Neural progenitor cell (in vitro differentiated cells): ENCODE results near the gene PIK3R3. TPM values are rescaled to one million over a fixed set of nuclear protein-coding genes. Genes with fewer than 3 reads are reported as not detected.

Experiments
- DNase-seq: peaks from one replicate; pipeline ENCODE4 v3.0.0-alpha.2; 2016; ENCODE audit warnings: low spot score
- H2AFZ ChIP-seq: fragments of 200-600 bp; sonication (generic); replicated peaks from 2 replicates; pipeline ENCODE4 v1.6.1; 2016; ENCODE audit warnings: antibody characterized with exemption
- H3F3A ChIP-seq: fragments of 200-600 bp; sonication (generic); 2 replicates; pipeline ENCODE4 v1.6.1; 2016; ENCODE audit warnings: antibody characterized with exemption, low read depth
- H3K27ac ChIP-seq: fragments of 200-600 bp; sonication (generic); 2 replicates; pipeline ENCODE4 v1.5.1; 2016; ENCODE audit warnings: mild to moderate bottlenecking
- H3K27me3 ChIP-seq: fragments of 200-600 bp; sonication (generic); 2 replicates; pipeline ENCODE4 v1.6.1; 2016; ENCODE audit warnings: mild to moderate bottlenecking, moderate library complexity
- H3K36me3 ChIP-seq: fragments of 200-600 bp; sonication (generic); 2 replicates; pipeline ENCODE4 v1.5.1; 2016
- H3K4me1 ChIP-seq: fragments of 200-600 bp; sonication (generic); 2 replicates; pipeline ENCODE4 v1.6.1; 2016; ENCODE audit warnings: mixed run types
- H3K4me2 ChIP-seq: fragments of 200-600 bp; sonication (generic); 2 replicates; pipeline ENCODE4 v1.6.1; 2016
- H3K4me3 ChIP-seq: fragments of 200-600 bp; sonication (generic); 2 replicates; pipeline ENCODE4 v1.5.1; 2016
- H3K79me2 ChIP-seq: fragments of 200-600 bp; sonication (generic); 2 replicates; pipeline ENCODE4 v1.6.1; 2016; ENCODE audit warnings: low read depth
- H3K9ac ChIP-seq: fragments of 200-600 bp; sonication (generic); 2 replicates; pipeline ENCODE4 v1.6.1; 2016
- H3K9me3 ChIP-seq: fragments of 200-600 bp; sonication (generic); 2 replicates; pipeline ENCODE4 v1.5.1; 2016; ENCODE audit warnings: low read depth
- H4K20me1 ChIP-seq: fragments of 200-600 bp; sonication (generic); 2 replicates; pipeline ENCODE4 v1.6.1; 2016; ENCODE audit warnings: low read depth
- H3K27ac Mint-ChIP-seq: 3 replicates; pipeline ENCODE4 v1.8.0; 2021; ENCODE audit warnings: mixed read lengths
- H3K27me3 Mint-ChIP-seq: 2 replicates; pipeline ENCODE4 v1.8.0; 2022; ENCODE audit warnings: low read depth, mild to moderate bottlenecking, inconsistent platforms, moderate library complexity, mixed read lengths; ENCODE audit not compliant: insufficient read depth
- H3K36me3 Mint-ChIP-seq: 3 replicates; pipeline ENCODE4 v1.8.0; 2021; ENCODE audit warnings: mixed read lengths
- H3K4me1 Mint-ChIP-seq: 3 replicates; pipeline ENCODE4 v1.8.0; 2021; ENCODE audit warnings: mixed read lengths
- H3K4me3 Mint-ChIP-seq: 3 replicates; pipeline ENCODE4 v1.8.0; 2021; ENCODE audit warnings: mild to moderate bottlenecking, moderate library complexity, mixed read lengths
- H3K9me3 Mint-ChIP-seq: 3 replicates; pipeline ENCODE4 v1.8.0; 2020; ENCODE audit warnings: mixed read lengths
- EZH2 ChIP-seq: fragments of 200-600 bp; sonication (generic); IDR thresholded peaks from 2 replicates; pipeline ENCODE4 v1.6.1; 2017; ENCODE audit warnings: antibody characterized with exemption, mild to moderate bottlenecking, moderate library complexity
- EZH2phosphoT487 ChIP-seq: fragments of 200-600 bp; sonication (generic); IDR thresholded peaks from 2 replicates; pipeline ENCODE4 v1.6.1; 2017; ENCODE audit warnings: antibody characterized with exemption
- small RNA-seq: library from RNA; depleted of rRNA; stranded (forward); fragments of <200 nt; gene quantifications from one replicate; pipeline ENCODE3, GENCODE V24; 2015
- total RNA-seq: library from RNA; depleted of rRNA; stranded (reverse); fragments of >200 nt; gene quantifications from 2 replicates; pipeline ENCODE4 v1.2.3, GENCODE V29; 2015; ENCODE audit warnings: low replicate concordance
- TF ChIP-seq, protein P1 (sequence below): fragments of 200-600 bp; sonication (generic); IDR thresholded peaks from 2 replicates; pipeline ENCODE4 v1.5.1; 2017; ENCODE audit warnings: antibody characterized with exemption, mild to moderate bottlenecking

Gene PIK3R3
- total RNA-seq, 1 donor from 2014 or later, result 107 TPM

DNA sequence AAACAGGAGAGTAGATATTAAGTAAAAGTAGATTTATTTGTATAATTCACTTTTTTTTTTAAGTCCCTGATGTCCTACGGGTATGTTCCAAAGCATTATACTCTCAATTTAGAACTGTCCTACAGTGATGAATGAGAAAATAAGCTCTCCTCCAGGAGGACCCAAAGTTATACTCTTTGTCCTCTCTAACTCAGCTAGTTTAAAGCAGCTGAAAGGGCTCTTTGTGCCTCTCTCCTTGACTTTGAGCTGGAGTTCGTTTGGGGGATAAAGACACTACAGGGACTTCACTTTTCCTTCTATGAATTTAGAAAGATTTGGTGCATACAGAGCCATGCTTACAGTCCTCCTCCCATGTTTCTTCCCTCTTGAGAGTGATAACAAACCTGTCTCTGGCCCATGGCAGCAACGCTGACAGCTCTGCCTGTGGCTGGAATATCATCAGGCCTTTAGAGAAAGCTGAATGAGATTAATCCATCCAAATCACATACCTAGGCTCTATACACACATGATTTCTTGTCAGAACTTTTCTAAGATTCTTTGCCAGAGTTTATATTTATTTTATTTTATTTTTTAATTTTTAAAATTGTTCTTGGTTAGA is 134.3 kb downstream of the PIK3R3 start:
- Histone ChIP-seq H2AFZ (no peak overlapping the region), H3K27me3 (no peaks in the 10 kb centered on the region), H3K9ac (no peak overlapping the region), H3K9me3 (no peaks in the 10 kb centered on the region), H4K20me1 (no peaks in the 10 kb centered on the region), H3K4me1 (no peaks in the 10 kb centered on the region), H3K4me2 (no peak overlapping the region), H3K79me2 (no peaks in the 10 kb centered on the region), H3F3A (no peaks in the 10 kb centered on the region), H3K4me3 (no peak overlapping the region), H3K27ac (no peak overlapping the region), H3K36me3 (no peaks in the 10 kb centered on the region)
- DNase-seq, result no peak
- Mint-ChIP-seq H3K27ac (no peak overlapping the region), H3K36me3 (peaks cover 7% of the 10 kb centered on the region), H3K4me1 (no peaks in the 10 kb centered on the region), H3K9me3 (no peaks in the 10 kb centered on the region), H3K4me3 (no peak overlapping the region), H3K27me3 (no peaks in the 10 kb centered on the region)
- TF ChIP-seq, protein P1, sequence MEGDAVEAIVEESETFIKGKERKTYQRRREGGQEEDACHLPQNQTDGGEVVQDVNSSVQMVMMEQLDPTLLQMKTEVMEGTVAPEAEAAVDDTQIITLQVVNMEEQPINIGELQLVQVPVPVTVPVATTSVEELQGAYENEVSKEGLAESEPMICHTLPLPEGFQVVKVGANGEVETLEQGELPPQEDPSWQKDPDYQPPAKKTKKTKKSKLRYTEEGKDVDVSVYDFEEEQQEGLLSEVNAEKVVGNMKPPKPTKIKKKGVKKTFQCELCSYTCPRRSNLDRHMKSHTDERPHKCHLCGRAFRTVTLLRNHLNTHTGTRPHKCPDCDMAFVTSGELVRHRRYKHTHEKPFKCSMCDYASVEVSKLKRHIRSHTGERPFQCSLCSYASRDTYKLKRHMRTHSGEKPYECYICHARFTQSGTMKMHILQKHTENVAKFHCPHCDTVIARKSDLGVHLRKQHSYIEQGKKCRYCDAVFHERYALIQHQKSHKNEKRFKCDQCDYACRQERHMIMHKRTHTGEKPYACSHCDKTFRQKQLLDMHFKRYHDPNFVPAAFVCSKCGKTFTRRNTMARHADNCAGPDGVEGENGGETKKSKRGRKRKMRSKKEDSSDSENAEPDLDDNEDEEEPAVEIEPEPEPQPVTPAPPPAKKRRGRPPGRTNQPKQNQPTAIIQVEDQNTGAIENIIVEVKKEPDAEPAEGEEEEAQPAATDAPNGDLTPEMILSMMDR, result no peak
- no peak for TF ChIP-seq EZH2
- no peak for TF ChIP-seq EZH2phosphoT487

DNA sequence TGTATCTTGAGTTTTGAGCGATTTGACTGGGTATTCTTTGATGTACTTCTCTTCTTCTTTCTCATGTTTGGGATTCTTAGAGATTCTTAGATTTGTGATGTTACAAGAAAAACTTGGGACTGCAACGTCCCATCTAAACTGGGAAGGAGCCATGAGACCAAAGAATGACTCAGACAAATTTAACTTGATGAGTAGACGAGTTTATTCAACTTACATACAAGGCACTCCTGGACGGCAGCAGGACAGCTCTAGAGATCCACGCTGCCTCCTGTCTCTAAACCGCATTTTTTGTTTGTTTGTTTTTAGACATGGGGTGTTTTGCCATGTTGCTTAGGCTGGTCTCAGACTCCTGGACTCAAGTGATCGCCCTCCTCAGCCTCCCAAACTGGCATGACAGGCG is 137.1 kb downstream of the PIK3R3 start:
- Histone ChIP-seq H3K79me2 (no peaks in the 10 kb centered on the region), H3K36me3 (peaks cover 8% of the 10 kb centered on the region), H2AFZ (no peak overlapping the region), H3F3A (no peaks in the 10 kb centered on the region), H3K27me3 (no peaks in the 10 kb centered on the region), H4K20me1 (no peaks in the 10 kb centered on the region), H3K9me3 (peaks cover 12% of the 10 kb centered on the region), H3K27ac (no peak overlapping the region), H3K4me1 (no peaks in the 10 kb centered on the region), H3K4me2 (no peak overlapping the region), H3K9ac (no peak overlapping the region), H3K4me3 (no peak overlapping the region)
- TF ChIP-seq EZH2phosphoT487, result no peak
- TF ChIP-seq, protein P1, result no peak
- TF ChIP-seq EZH2, result no peak
- Mint-ChIP-seq H3K27ac (no peak overlapping the region), H3K36me3 (peaks cover 14% of the 10 kb centered on the region), H3K4me1 (no peaks in the 10 kb centered on the region), H3K9me3 (peaks cover 17% of the 10 kb centered on the region), H3K4me3 (no peak overlapping the region), H3K27me3 (no peaks in the 10 kb centered on the region)
- DNase-seq, result no peak

DNA sequence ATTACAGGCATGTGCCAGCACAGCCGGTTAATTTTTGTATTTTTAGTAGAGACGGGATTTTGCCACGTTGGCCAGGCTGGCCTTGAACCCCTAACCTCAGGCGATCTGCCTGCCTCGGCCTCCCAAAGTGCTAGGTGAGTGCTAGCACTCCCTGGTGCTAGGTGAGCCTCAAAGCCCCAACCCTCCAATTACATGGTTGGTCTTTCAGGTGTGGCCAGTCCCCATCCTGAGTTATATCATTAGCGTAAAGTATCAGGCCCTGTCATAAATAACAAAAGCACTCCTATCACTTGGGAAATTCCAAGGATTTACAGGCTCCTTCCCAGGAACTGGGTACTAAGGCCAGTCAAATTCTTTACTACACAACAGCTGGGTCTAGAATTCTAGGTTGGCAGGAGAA is 138.0 kb downstream of the PIK3R3 start:
- no peak overlapping the region for H3K4me3 Mint-ChIP-seq
- Histone ChIP-seq H2AFZ (no peak overlapping the region), H3K79me2 (no peaks in the 10 kb centered on the region), H4K20me1 (no peaks in the 10 kb centered on the region), H3K9me3 (peaks cover 12% of the 10 kb centered on the region), H3K9ac (no peak overlapping the region), H3K27ac (no peak overlapping the region), H3K27me3 (no peaks in the 10 kb centered on the region), H3K4me2 (no peak overlapping the region), H3F3A (no peaks in the 10 kb centered on the region), H3K36me3 (peaks cover 8% of the 10 kb centered on the region), H3K4me1 (no peaks in the 10 kb centered on the region), H3K4me3 (no peak overlapping the region)
- no peaks in the 10 kb centered on the region for H3K4me1 Mint-ChIP-seq
- TF ChIP-seq, protein P1, result no peak
- TF ChIP-seq EZH2phosphoT487 (no peak), EZH2 (no peak)
- DNase-seq, result no peak
- no peak overlapping the region for H3K27ac Mint-ChIP-seq
- peaks cover 13% of the 10 kb centered on the region for H3K36me3 Mint-ChIP-seq
- peaks cover 19% of the 10 kb centered on the region for H3K9me3 Mint-ChIP-seq
- H3K27me3 Mint-ChIP-seq, result no peaks in the 10 kb centered on the region

Small RNAs within 50 kb of the gene (small RNA-seq; reads per million reads assigned to genes)
- gene AL358075.3 (not detected), gene AL672043.1 (not detected)

Other genes with a start within 250 kb of the PIK3R3 start
- not detected in 2 replicates for gene TSPAN1, start 42.5 kb upstream of the PIK3R3 start, total RNA-seq
- not detected in 2 replicates for gene P3R3URF, start 43.9 kb upstream of the PIK3R3 start, total RNA-seq
- 55.7 and 73.4 TPM in 2 replicates for gene POMGNT1, start 65.8 kb upstream of the PIK3R3 start, total RNA-seq
- gene LURAP1, start 70.7 kb upstream of the PIK3R3 start, total RNA-seq, result 4.0 and 6.2 TPM in 2 replicates
- 22.2 and 38.2 TPM in 2 replicates for gene RAD54L, start 115.1 kb upstream of the PIK3R3 start, total RNA-seq
- gene LRRC41, start 171.0 kb upstream of the PIK3R3 start, total RNA-seq, result 43.1 and 86.2 TPM in 2 replicates
- 613 and 872 TPM in 2 replicates for gene UQCRH, start 171.1 kb upstream of the PIK3R3 start, total RNA-seq
- gene NSUN4, start 208.2 kb upstream of the PIK3R3 start, total RNA-seq, result 12.4 and 17.0 TPM in 2 replicates